Stimulated activated naive CD8-positive, alpha-beta T cell treated with anti-CD3 and anti-CD28 coated beads, Interleukin-15, amount 100 ng/mL, for 72 hours (primary cell): Measurements from ENCODE around the gene HLA-DPB1.
"Not testable (repeated sequence)": the region's sequence is repeated elsewhere in the genome, so short reads cannot be mapped to it uniquely, and the experiment has no call there.

ENCODE experiments used
- ATAC-seq: fragments of 150-1000 bp; cut with Tn5 transposase; 2 replicates; pipeline ENCODE4 v1.10.0; 2021; ENCODE audit warnings: mild to moderate bottlenecking, moderate library complexity
- DNase-seq, 2 donors: peaks; one replicate each; pipeline ENCODE4 v3.0.0; 2021 to 2022
- H3K27ac Mint-ChIP-seq, 2 donors: one replicate each; pipeline ENCODE4 v1.8.0; 2022; ENCODE audit warnings: mild to moderate bottlenecking in 2 of 2, mixed read lengths in 2 of 2, moderate library complexity in 2 of 2
- H3K27me3 Mint-ChIP-seq: one replicate; pipeline ENCODE4 v1.8.0; 2022; ENCODE audit warnings: mixed read lengths
- H3K4me1 Mint-ChIP-seq: one replicate; pipeline ENCODE4 v1.8.0; 2022; ENCODE audit warnings: mild to moderate bottlenecking, mixed read lengths
- H3K4me3 Mint-ChIP-seq, 2 donors: one replicate each; pipeline ENCODE4 v1.8.0; 2022; ENCODE audit warnings: mild to moderate bottlenecking in 2 of 2, mixed read lengths in 2 of 2, moderate library complexity in 1 of 2
- H3K9me3 Mint-ChIP-seq, 2 donors: one replicate each; pipeline ENCODE4 v1.8.0; 2022; ENCODE audit warnings: mixed read lengths in 2 of 2

Gene HLA-DPB1

DNA sequence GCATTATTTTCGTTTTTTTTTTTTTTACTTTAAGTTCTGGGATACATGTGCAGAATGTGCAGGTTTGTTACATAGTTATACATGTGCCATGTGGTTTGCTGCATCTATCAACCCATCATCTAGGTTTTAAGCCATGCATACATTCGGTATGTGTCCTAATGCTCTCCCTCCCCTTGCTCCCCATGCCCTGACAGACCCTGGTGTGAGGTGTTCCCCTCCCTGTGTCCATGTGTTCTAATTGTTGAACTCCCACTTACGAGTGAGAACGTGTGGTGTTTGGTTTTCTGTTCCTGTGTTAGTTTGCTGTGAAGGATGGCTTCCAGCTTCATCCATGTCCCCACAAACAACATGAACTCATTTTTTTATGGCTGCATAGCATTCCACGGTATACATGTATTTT is 12.4 kb upstream of the HLA-DPB1 start:
- H3K4me3 Mint-ChIP-seq, H3K9me3 Mint-ChIP-seq, ATAC-seq, DNase-seq, H3K27me3 Mint-ChIP-seq, H3K27ac Mint-ChIP-seq: not testable (repeated sequence)
- peaks cover 11% of the 10 kb centered on the region for H3K4me1 Mint-ChIP-seq

DNA sequence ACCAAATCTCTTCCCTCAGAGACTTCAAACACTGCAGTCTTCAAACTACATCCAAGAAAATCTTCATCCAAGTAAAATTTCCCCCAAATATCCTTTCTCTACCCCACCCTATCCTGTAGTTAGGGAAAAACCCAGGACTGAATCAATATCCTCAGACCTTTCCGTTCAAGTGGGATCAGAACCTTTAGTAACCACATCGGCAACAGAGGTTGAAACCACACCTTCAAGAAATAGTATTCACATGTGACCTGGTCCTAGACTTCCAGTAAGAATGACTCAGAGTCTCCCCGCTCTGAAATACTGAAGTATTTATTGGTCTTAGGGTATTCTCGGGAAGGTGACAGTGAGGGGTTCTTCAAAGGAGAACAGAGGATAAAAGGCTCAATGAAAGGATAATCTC is 11.1 kb upstream of the HLA-DPB1 start:
- no peaks in the 10 kb centered on the region for H3K27me3 Mint-ChIP-seq
- no peaks in the 10 kb centered on the region for H3K9me3 Mint-ChIP-seq
- peaks cover 11% of the 10 kb centered on the region for H3K4me1 Mint-ChIP-seq
- DNase-seq (no peak), ATAC-seq (no peak)
- no peak overlapping the region for H3K4me3 Mint-ChIP-seq
- H3K27ac Mint-ChIP-seq: no peak overlapping the region

DNA sequence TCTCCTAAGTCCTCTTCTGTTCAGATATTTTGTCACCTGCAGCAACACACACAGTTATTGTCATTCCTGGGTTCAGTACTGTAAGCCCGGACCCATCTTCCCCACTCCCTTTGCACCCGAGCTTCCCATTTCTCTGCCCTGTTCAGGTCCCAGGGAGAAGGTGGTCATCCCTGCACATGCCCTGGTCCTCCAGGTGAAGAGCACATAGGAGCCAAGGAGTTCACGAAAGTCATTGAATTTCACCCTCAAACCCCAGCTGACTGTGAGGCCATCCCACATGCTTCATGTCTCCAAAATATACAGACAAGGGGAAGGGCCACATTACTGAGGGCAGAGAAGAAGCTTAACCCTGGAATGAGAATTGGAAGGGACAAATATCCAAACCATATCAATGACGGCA is 10.5 kb upstream of the HLA-DPB1 start:
- Mint-ChIP-seq H3K27ac (no peak overlapping the region), H3K27me3 (no peaks in the 10 kb centered on the region), H3K9me3 (no peaks in the 10 kb centered on the region), H3K4me3 (no peak overlapping the region), H3K4me1 (peaks cover 11% of the 10 kb centered on the region)
- ATAC-seq (no peak), DNase-seq (no peak)

DNA sequence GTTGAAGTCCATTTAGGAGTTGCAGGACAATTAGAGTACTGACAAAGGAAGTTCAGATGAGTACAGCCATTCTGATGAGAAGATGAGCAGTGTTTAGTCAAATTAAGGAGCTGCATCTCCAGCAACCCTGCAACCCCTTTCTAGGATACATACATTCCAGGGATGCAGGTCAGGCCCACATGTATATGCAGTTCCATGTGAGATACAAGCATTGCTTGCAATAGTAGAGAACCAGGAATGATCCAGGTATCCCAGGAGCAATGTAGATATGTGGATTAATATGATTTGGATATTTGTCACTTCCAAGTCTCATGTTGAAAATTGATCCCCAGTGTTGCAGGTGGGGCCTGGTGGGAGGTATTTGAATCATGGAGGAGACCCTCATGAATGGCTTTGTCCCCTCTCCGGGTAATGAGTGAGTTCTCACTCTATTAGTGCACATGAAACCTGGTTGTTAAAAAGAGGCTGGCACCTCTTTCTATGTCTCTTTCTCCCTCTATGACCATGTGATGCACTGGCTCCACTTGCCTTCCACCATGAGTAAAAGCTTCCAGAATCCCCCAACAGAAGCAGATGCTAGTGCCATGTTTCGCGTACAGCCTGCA is 8.8 kb upstream of the HLA-DPB1 start:
- no peak overlapping the region for H3K4me3 Mint-ChIP-seq
- ATAC-seq: no peak
- H3K27ac Mint-ChIP-seq: no peak overlapping the region
- no peak for DNase-seq
- peaks cover 14% of the 10 kb centered on the region for H3K4me1 Mint-ChIP-seq
- no peaks in the 10 kb centered on the region for H3K9me3 Mint-ChIP-seq
- H3K27me3 Mint-ChIP-seq: no peaks in the 10 kb centered on the region

DNA sequence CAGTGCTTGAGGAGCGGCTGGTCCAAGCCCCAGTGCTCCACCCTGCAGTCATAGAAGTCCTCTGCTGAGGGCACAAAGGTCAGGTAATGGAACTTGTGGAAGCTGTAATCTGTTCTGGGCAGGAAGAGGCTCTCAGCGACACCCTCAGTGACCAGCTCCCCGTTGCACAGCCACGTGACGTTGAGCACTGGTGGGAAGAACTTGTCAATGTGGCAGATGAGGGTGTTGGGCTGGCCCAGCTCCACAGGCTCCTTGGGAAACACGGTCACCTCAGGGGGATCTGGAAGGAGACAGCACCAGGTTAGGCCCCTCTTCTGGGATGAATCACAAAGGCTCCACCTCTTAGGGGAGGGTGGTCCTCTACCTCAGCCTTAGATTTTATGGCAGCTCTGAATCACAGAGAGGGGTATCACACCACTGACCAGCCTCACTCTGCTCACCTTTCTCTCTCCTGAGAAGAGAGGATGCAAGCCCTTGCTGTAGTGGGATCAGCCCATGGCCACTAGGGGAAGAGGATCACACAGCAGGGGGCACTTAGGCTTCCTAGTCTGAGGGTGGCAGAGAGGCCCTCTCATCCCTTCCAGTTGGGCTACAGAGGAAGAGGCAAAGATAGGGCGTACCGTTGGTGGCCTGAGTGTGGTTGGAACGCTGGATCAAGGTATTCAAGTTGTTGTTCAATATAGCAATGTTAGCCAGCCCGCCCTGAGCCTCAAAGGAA is 6.6 kb upstream of the HLA-DPB1 start:
- Mint-ChIP-seq H3K9me3 (no peaks in the 10 kb centered on the region), H3K27me3 (no peaks in the 10 kb centered on the region), H3K27ac (no peak overlapping the region), H3K4me3 (no peak overlapping the region), H3K4me1 (peaks cover 28% of the 10 kb centered on the region)
- no peak for DNase-seq
- ATAC-seq: no peak

DNA sequence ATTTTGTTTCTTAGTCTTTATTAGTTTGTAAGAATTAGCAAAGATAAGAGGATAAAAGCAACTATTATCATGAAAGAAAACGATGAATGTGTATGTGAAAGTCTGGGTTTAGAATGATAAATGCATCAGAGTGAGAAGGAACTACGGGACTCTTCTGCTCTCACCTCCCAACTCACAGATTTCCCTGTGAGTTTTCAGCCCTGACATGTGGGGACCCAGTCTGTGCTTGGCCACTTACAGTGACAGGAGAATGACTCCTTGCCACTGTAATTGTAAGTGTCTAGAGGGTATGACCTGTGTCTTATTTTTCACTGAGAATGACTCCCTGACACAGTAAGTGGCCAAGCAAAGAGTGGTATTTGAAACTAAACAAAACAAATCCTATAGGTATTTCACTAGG is 4.9 kb upstream of the HLA-DPB1 start:
- no peak overlapping the region for H3K27ac Mint-ChIP-seq
- H3K4me1 Mint-ChIP-seq: peaks cover 30% of the 10 kb centered on the region
- H3K9me3 Mint-ChIP-seq: no peaks in the 10 kb centered on the region
- no peaks in the 10 kb centered on the region for H3K27me3 Mint-ChIP-seq
- no peak overlapping the region for H3K4me3 Mint-ChIP-seq
- DNase-seq (no peak), ATAC-seq (no peak)

DNA sequence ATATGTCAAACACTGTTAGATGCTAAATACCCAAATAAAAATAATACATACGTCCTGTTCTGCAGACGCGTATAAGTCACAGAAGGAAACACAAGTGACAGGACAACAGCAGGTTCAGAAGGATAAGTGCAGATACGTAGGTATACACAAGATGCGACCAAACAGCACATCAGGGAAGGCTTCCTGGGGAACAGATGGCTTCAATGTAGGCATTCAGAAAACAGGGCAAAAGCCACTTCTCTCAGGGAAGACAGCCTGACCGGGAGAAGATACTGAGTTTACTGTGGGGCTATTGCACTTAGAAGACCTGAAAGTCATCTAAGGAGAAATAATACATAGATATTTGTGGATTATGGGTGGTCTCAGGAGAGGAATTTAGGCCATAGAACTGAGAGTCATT is 4.2 kb upstream of the HLA-DPB1 start:
- Mint-ChIP-seq H3K27me3 (no peaks in the 10 kb centered on the region), H3K4me3 (peak overlapping the region; percentile 1 to 30), H3K4me1 (peaks cover 35% of the 10 kb centered on the region), H3K27ac (no peak overlapping the region), H3K9me3 (no peaks in the 10 kb centered on the region)
- no peak for DNase-seq
- no peak for ATAC-seq

DNA sequence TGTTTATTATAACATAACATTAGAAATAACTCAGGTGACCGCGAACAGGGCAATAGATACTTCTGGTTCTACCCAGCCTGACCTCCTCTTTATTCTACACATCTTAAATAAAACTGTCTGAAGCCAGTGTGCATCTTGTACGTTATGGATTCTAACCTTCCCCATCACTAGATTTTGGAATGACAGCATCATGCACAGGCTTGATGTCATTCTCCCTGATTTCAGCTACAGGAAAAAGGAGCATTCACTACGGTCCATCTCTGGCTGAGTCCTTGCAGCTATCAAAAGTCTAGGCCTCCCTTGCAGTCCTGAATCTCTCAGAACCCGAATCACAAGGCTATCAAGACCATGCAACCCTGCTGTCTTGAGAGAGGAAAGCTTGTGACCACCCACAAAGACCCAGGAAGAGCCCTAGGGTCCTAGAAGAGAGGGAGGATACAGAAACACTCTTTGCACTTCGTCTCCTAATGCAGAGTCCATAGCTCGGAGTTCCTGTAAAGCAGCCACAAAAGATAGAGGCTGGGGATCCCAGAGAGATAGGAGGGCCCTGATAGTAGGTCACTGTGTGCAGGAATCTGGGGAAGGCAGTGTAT is 3.2 kb upstream of the HLA-DPB1 start:
- H3K9me3 Mint-ChIP-seq: no peaks in the 10 kb centered on the region
- H3K4me1 Mint-ChIP-seq: peaks cover 42% of the 10 kb centered on the region
- no peak for DNase-seq
- ATAC-seq: no peak
- no peaks in the 10 kb centered on the region for H3K27me3 Mint-ChIP-seq
- peak overlapping the region; percentile 36 to 72 for H3K4me3 Mint-ChIP-seq
- no peak overlapping the region for H3K27ac Mint-ChIP-seq

DNA sequence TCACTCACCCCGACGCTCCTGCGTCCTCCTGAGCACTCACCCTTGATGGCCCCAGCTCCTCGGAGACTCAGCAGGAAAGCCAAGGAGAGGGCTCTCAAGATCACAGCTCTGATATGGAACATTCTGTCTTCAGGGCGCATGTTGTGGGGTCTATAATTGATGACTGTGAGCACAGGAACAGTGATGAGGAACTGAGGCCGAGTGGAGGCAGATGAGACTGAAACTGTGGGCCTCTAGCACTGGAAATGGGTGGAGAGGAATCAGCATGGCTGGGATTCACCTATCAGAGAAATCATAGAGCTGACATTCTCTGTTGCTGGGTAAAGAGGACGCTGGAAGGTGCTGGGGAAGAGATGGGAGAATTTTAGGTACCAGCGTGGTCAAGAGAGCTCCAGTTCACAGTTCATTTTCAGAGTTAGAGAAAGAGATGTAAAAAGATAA is 2.3 kb upstream of the HLA-DPB1 start, which contains the start of gene HLA-DPA1:
Gene HLA-DPA1, minus strand, starts transcription at position 219 of the 441 bp plus-strand sequence.
- peak; percentile 75 for ATAC-seq
- no peaks in the 10 kb centered on the region for H3K9me3 Mint-ChIP-seq

DNA sequence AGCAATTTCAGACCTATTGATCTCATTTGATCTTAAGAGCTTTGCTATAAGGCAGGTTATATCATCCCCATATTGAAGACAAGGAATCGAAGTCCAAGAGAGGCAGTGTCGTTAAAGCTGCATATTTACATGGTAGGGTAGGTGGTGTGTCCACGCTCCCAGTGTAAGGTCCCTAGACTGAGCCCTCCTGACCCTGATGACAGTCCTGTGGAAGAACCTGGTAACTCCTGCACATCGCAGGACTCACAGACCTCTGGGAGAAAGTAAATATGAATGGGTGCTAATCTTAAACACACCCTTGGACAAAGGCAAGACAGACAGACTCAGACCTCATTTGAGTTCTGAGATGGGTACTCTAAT is 602 bp upstream of the HLA-DPB1 start:
- Mint-ChIP-seq H3K4me3 (peak overlapping the region; percentile 80 to 85), H3K9me3 (no peaks in the 10 kb centered on the region), H3K27me3 (no peaks in the 10 kb centered on the region), H3K27ac (no peak overlapping the region), H3K4me1 (peaks cover 65% of the 10 kb centered on the region)
- ATAC-seq: no peak
- no peak for DNase-seq

More for the DNA sequence above, 2.3 kb upstream of the HLA-DPB1 start, which contains the start of gene HLA-DPA1:
- Mint-ChIP-seq H3K27me3 (no peaks in the 10 kb centered on the region), H3K27ac (peak within 1 kb of the TSS; percentile 29 to 45), H3K4me1 (peaks cover 50% of the 10 kb centered on the region), H3K4me3 (peak within 1 kb of the TSS; percentile 73 to 74)
- DNase-seq: peak; percentile 33 to 35

DNA sequence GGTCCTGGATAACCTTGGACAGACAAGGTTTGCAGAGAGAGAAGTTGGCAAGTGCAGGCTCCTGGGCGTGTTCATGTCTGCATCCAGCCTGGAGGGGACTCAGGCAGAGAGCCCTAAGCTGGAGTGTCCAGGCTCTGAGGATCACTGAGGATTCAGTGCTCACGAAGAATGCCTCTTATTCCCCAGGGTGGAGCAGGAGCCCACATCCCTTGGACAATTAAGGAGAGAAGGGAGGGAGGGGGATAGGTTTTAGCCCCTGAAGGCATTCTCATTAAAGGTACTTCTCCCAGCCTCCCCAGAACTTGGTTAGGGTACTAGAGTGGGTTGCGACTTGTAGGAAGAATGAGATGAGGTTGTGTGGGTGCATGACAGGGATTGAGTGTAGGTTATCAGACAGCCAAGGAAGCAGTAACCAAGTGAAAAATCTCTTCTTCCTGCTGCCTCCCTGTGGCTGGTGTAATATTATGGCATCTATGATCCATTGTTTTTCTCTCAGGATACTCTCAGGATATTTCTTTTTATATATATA is 680 bp downstream of the HLA-DPB1 start:
- Mint-ChIP-seq H3K27me3 (no peaks in the 10 kb centered on the region), H3K4me1 (peaks cover 78% of the 10 kb centered on the region), H3K4me3 (peak overlapping the region; percentile 80 to 85), H3K9me3 (no peaks in the 10 kb centered on the region), H3K27ac (peak overlapping the region in 1 of 2 donors; percentile 55)
- DNase-seq (no peak), ATAC-seq (no peak)

DNA sequence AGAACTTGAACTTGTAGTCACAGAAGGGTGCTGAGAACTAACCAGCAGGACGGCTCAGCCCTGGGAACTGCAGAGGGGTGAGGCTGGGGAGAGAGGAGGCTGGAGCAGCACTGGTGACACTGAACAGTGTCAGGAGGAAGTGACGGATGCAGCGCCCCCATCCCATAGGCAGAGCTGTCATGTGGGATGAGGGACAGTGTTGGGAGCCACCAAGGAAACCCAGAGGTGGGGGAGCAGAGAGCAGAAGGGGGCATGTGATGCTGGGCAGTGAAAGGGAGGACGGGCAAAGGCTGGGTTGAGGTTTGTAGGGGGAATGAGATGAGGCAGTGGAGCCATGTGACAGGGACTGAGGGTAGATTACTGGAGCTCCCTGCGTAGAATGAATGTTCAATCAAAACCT is 2.1 kb downstream of the HLA-DPB1 start:
- no peaks in the 10 kb centered on the region for H3K27me3 Mint-ChIP-seq
- no peaks in the 10 kb centered on the region for H3K9me3 Mint-ChIP-seq
- no peak for DNase-seq
- peak overlapping the region in 1 of 2 donors; percentile 56 for H3K4me3 Mint-ChIP-seq
- H3K4me1 Mint-ChIP-seq: peaks cover 78% of the 10 kb centered on the region
- ATAC-seq: no peak
- no peak overlapping the region for H3K27ac Mint-ChIP-seq

DNA sequence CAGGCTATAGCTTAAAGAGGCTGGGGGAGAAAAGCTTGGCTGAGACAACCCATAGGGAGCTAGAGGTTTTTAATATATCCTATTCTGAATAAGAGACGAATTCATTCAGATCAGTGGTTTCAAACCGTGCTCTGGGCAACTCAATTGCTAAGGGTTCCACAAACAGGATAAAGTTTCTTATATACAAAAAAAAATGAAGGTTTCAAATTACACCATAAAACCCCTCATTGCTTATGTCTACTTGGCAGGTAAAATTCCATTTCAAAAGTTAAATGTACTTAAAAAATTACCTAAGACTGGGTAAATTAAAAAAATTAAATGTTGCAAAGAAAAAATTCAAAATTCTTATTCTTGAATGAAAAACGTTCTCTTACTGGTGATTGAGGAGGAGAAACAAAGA is 2.7 kb downstream of the HLA-DPB1 start:
- Mint-ChIP-seq H3K27ac (no peak overlapping the region), H3K9me3 (no peaks in the 10 kb centered on the region), H3K4me1 (peaks cover 75% of the 10 kb centered on the region), H3K4me3 (no peak overlapping the region), H3K27me3 (no peaks in the 10 kb centered on the region)
- ATAC-seq: no peak
- DNase-seq: no peak

DNA sequence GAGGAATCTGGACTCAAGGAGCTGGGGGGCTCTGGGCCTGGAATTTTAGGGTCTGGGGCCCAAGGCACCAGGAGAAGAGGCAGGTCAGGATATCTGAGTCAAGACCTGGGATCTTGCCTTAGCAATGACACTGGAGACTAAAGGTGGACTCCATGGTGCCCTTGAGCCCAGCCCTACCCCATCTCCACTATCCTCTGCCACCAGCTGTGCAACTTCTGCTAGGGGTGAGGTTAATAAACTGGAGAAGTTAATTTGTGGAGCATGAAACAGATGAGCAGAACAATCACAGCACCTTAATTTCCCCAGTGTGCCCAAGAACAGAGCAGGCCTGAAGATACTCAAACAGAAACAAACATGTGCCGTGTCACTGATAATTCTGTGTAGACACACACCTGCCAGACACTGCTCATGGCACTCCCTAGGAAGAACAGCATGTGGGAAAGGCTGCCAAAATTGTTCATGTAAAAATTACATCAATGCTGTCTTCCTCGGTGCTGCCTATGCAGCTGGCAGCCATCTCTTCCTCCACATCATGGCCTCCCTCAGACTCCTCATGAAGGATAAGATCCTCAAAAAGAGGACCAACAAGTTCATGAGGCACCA is 3.2 kb downstream of the HLA-DPB1 start:
- H3K9me3 Mint-ChIP-seq: no peaks in the 10 kb centered on the region
- no peak overlapping the region for H3K27ac Mint-ChIP-seq
- H3K4me3 Mint-ChIP-seq: no peak overlapping the region
- no peaks in the 10 kb centered on the region for H3K27me3 Mint-ChIP-seq
- ATAC-seq: no peak
- DNase-seq: no peak
- peaks cover 71% of the 10 kb centered on the region for H3K4me1 Mint-ChIP-seq

DNA sequence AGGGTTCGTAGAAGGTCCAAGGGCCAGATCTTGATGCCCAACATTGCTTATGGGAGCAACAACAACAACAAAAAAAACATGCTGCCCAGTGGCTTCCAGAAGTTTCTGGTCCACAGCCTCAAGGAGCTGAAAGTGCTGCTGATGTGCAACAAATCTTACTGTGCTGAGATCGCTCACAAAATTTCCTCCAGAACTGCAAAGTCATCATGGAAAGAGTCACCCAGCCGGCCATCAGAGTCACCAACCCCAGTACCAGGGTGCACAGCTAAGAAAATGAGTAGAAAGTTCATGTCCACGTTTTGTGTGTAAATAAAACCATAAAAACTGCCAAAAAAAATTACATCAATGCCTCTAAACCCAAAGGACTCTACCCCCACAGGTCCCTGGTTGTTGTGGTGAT is 3.8 kb downstream of the HLA-DPB1 start:
- Mint-ChIP-seq H3K4me3 (no peak overlapping the region), H3K4me1 (peaks cover 71% of the 10 kb centered on the region), H3K9me3 (no peaks in the 10 kb centered on the region), H3K27ac (no peak overlapping the region), H3K27me3 (no peaks in the 10 kb centered on the region)
- DNase-seq (no peak), ATAC-seq (no peak)
